ENCODE results near the gene PDE4B.
"Not testable (repeated sequence)": the region's sequence is repeated elsewhere in the genome, so short reads cannot be mapped to it uniquely, and the experiment has no call there.

Gene PDE4B

DNA sequence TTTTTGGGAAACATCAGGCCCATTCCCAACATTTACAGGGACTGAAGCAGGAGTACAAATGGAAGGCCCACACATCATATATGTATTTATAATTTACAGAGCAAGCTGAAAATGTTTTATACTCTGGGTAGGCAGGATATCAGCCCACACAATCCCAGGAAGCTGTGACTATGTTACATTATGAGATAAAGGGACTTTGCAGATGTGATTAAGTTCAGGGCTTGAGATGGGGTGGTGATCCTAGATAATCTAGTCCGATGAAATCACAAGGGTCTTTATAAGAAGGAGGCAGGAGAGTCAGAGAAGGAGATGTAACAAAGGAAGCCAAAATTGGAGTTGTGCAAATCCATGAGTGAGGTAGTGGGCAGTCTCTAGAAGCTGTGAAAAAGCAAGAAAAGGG is 160.5 kb downstream of the PDE4B start:
- DNase-seq (ENCODE audit: low read depth, low spot score) = no peak

DNA sequence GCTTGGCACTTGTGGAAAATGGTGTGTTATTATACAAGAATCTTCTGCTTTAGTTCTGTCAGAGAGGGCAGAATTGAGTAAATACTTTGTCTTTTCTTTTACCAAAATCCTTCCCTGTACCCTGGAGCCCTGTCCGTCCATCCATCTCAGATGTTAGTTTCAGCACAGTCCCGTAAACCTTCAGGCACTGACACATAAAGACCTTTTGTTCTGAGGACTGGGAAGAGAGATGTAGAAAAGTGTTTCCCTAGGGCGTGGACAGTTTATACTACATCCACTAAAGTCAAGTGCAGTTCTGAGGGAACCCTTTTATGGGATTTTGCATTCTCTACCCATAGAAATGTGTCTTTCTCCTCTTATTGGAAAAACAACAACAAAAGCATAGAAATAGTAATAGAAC is 162.4 kb downstream of the PDE4B start:
- no peak for DNase-seq (ENCODE audit: low read depth, low spot score)

- DNase-seq (ENCODE audit: low read depth, low spot score) = no peak
Measured at GRCh38 chr1:65955503-65955902, 162.8 kb downstream of the PDE4B start.

GRCh38 chr1:65958561-65959350 is 166.1 kb downstream of the PDE4B start:
- peak; percentile 71 for DNase-seq (ENCODE audit: low read depth, low spot score)

GRCh38 chr1:65959896-65960567 is 167.3 kb downstream of the PDE4B start:
- DNase-seq (ENCODE audit: low read depth, low spot score) = peak; percentile 67

- no peak for DNase-seq (ENCODE audit: low read depth, low spot score)
Measured at GRCh38 chr1:65963156-65963888, 170.6 kb downstream of the PDE4B start.

DNA sequence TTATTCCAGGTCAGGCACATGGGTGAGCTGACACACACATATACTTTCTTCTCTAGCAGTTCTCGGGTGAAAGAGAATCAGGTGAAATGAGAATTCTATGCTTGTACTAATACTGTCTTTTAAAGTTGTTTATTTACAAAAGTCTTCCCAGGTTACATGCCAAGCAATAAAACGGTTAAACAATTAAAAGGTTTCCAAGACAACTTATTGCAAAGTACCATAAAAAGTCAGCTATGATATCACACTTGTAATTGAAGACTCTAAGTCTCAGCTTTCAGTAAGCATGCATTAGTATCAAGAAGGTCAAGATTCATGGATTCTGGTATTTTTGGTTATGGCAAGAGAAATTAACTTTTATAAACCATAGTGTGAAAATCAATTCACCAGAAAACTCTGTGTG is 171.4 kb downstream of the PDE4B start:
- DNase-seq (ENCODE audit: low read depth, low spot score) = no peak

DNA sequence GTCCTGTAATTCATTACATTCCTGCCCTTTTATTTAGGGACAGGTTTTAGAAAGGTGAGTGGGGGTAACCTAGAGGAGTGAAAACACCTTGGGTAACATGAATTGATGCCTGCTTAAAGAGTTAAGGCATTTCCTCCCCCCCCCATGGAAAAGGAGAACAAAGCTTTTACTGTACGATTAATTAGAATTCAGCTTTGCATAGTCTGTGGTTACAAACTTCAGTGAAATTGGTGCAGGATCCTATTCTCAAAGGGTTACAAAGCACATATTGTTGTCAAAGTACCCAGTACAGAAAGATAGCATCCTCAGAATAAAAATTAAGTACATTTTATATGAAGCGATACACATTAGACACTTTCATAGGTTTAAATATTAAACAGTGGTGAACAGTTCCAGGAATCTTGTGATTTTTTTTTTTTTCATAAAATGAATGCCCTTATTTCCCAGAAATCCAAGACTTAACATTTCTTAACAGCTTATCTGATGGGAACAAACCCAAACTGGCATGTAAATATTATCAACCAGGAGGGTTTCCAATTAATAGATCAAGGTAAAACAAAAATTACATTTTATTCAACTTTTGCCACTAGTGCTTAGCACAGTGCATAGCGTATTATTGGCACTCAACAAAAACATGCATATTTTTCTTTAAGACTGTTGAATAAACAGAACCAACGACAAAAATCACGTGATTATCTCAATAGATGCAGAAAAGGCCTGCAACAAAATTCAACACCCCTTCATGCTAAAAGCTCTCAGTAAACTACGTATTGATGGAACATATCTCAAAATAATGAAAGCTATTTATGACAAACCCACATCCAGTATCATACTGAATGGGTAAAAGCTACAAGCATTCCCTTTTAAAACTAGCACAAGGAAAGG is 172.7 kb downstream of the PDE4B start:
- DNase-seq (ENCODE audit: low read depth, low spot score) = peak; percentile 57

DNA sequence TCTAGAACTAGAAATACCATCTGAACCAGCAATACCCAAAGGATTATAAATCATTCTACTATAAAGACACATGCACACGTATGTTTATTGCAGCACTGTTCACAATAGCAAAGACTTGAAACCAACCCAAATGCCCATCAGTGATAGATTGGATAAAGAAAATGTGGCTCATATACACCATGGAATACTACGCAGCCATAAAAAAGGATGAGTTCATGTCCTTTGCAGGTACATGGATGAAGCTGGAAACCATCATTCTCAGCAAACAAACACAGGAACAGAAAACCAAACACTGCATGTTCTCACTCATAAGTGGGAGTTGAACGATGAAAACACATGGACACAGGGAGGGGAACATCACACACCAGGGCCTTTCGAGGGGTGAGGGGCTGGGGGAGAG is 174.8 kb downstream of the PDE4B start:
- not testable (repeated sequence) for DNase-seq (ENCODE audit: low read depth, low spot score)

DNA sequence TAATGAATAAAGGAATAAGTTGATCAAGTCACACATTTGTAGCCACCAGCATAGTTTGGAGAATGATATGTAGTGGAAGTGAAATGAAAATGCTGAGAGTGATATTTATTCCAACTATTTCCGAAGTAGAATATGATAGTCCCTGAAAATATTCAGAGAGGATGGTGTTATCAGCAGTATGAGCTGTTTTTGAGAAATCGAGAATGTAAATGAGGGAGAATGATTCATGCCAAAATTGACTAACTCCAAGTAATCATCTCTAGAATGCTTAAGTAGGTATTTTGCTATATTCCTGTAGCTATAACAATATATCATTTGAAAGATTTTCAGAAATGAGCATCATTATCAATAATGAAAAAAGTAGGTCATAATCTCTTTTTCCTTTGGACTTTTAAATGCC is 178.9 kb downstream of the PDE4B start:
- DNase-seq (ENCODE audit: low read depth, low spot score) = no peak

GRCh38 chr1:65975708-65976107 is 183.0 kb downstream of the PDE4B start:
- DNase-seq (ENCODE audit: low read depth, low spot score) = no peak

DNA sequence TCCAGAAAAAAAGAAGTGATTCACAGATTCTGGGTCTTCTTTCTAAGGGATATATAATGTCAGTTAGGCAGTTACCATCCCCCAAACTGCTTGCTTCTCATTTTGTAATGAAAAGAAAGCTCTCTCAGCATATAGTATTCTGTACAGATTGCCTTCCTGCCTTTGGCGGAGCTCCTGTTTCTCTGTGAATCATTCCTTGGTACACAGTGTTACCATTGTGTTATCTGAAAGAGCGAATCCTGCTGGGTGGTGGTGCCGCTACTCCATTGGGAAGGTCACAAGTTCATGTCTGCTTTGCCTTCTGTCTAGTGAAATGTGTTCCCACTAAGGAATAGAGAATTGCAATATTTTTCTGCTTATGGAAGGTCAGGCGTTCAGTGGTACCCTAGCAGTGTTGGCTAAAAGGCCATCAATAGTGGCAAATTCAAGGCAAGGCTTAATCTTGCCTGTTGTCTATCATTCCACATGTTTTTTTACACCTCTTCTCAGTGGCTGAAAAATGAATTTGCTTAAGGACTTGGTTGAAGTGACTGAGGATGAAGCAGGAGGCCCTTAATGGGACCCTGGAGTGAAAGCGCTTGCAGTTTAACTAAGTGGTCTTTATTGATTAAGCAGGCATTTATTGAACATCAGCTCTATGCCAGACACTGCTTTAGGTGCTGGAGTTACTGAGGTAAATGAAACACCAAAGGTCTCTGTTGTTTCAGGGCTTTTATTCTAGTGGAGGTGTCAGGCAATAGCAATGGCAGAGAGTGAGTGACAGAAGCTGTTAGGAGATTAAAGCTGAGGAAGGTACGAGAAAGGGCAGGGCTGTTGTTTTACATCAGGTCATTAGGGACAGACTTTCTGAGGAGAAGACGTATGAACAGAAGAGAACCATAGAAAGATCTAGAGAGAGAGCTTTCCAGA is 186.7 kb downstream of the PDE4B start:
- DNase-seq (ENCODE audit: low read depth, low spot score) = peak; percentile 82

- DNase-seq (ENCODE audit: low read depth, low spot score) = no peak
Measured at GRCh38 chr1:65980237-65980636, 187.5 kb downstream of the PDE4B start.

- DNase-seq (ENCODE audit: low read depth, low spot score) = no peak
Measured at GRCh38 chr1:65983500-65983899, 190.8 kb downstream of the PDE4B start.

DNA sequence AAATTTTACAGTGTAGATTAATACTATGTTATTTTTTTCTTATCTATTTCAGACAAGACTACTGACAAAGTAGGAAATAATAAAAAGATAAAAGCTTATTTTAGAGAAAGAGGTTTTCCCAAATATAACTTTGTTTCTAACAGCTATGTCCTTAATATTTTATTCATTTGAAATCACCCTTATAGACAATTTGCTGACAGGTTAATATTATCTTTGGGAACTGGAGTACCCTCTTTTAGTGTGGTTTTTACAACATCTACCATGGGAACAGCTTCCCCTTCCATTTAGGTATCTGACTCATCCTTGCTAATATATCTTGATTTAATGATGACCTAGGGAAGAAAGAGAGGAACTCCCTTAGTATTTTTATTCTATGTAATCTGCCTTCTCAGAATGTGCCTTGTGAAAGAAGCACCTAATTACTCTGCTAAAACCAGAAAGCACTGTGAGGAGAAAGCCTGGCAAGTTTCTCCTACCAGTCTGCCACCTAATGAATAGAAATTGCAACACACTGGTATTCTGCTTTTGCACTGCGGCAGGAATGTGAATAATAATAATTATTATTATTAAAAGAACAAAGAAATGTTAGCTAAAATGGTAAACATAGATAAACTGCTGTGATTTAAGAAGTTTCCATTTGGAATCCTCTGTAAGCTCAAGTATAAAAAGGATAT is 192.8 kb downstream of the PDE4B start:
- no peak for DNase-seq (ENCODE audit: low read depth, low spot score)

- no peak for DNase-seq (ENCODE audit: low read depth, low spot score)
Measured at GRCh38 chr1:65986146-65986545, 193.5 kb downstream of the PDE4B start.

GRCh38 chr1:65990161-65990560 is 197.5 kb downstream of the PDE4B start:
- no peak for DNase-seq (ENCODE audit: low read depth, low spot score)

- DNase-seq (ENCODE audit: low read depth, low spot score) = no peak
Measured at GRCh38 chr1:65991694-65992093, 199.0 kb downstream of the PDE4B start.

- DNase-seq (ENCODE audit: low read depth, low spot score) = peak; percentile 51
Measured at GRCh38 chr1:65992165-65992821, 199.6 kb downstream of the PDE4B start.
